Measurements from ENCODE around the gene INPP5E. TPM values are rescaled to one million over a fixed set of nuclear protein-coding genes. Genes with fewer than 3 reads are reported as not detected.
A peak's percentile ranks its signal among the peaks of the same experiment; 100 is the strongest.

INPP5E gene
- total and polyA plus RNA-seq, 10 of the 15 experiments (the other 5 are each of a cell fraction or from before 2014, with no cell fraction given): 0.24 to 16.0 (median 5.3) TPM

- TF ChIP-seq CEBPZ (IDR thresholded peaks at IDR 0.05; ENCODE audit: low read depth, low read length) (no peak), PRDM15 (CRISPR knock-in tag; IDR thresholded peaks at IDR 0.05) (no peak), KAT2A (conservative IDR thresholded peaks at IDR 0.05; ENCODE audit: control insufficient read depth, low read depth, low read length) (no peak), ATF3 (IDR thresholded peaks at IDR 0.05; ENCODE audit: borderline replicate concordance, extremely low read depth, low read depth, low read length) (no peak), ZBTB40 (IDR thresholded peaks at IDR 0.05; ENCODE audit: borderline replicate concordance) (no peak), ASH2L (IDR thresholded peaks at IDR 0.05; ENCODE audit: borderline replicate concordance, low read depth) (no peak), HDGF (IDR thresholded peaks at IDR 0.05) (peak; percentile 76; the same call in 1 of the 2 replicates), MLLT1 (IDR thresholded peaks at IDR 0.05) (peak; percentile 21; the same call in 1 of the 2 replicates), NKRF (conservative IDR thresholded peaks at IDR 0.05) (no peak), FOXK2 (IDR thresholded peaks at IDR 0.05) (no peak), EED (IDR thresholded peaks at IDR 0.05; ENCODE audit: low read depth) (peak; percentile 53; the same call in 1 of the 2 replicates)
Measured at GRCh38 chr9:136403915-136404800, 35.5 kb downstream of the INPP5E start (continued).

All from GM12878 (cell line).